GM21576 (cell line): ENCODE results near the gene UBAP1L.
"Not testable (repeated sequence)": the region's sequence is repeated elsewhere in the genome, so short reads cannot be mapped to it uniquely, and the experiment has no call there.

Source experiments
- ATAC-seq: cut with Tn5 transposase; IDR thresholded peaks from one replicate; pipeline ENCODE4 v1.9.1; 2021; ENCODE audit warnings: mild to moderate bottlenecking, moderate library complexity; ENCODE audit not compliant: unreplicated experiment

UBAP1L gene

DNA sequence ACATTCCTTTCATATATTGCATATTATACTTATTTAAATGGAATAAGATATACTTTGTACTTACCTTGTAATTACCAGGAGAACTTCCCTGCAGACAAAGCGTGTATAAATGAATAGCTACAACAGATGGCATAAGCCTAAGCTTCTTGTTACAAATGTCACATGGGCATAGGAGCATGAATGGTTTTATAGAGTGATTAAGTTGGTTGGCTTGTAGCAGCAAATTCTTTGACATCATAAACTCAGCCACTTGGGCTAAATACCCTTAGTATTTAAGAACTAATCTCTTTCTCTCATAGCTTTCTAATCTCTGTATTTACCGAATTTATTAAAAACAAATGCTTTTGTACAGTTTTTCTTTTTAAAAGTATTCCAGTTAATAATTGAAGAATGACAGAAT lies at the start of gene UBAP1L:
TSS of gene UBAP1L (minus strand) at position 115 of the 400 bp plus-strand sequence. CDS start 8,985 bp downstream, outside the sequence.
- no peak for ATAC-seq

DNA sequence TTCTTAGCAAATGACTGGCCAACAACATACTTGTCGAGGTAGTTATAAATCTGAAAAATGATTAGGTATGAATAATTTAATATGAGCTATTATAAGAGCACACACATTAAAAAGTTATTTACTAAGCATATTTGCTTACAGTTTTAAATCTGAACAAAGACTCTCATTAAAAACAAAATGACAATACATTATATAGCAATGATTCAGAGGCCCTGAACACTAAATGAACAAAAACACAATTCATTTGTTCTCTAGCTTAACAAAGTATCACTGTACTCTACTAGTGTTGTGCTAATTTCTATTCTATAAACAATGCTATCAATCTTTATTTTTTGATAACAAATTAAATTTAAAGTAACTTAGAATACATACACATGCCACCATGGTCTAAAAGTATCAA lies 49.1 kb upstream of the UBAP1L start:
- ATAC-seq, result no peak

DNA sequence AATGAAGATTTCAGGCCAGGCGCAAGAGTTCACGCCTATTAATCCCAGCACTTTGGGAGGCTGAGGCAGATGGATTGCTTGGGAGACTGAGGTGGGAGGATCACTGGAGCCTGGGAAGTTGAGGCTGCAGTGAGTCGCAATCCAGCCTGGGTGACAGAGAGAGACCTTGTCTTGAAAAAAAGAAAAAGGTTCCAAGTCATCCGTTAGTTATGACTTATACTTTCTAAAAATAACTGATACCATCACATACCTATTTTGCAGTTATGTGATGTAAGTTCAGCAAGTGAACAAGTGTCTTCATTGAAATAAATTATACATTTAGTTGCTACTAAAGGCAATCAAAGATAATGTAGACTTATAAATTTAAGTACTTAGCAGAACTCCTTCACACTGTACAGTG lies 48.0 kb upstream of the UBAP1L start:
- ATAC-seq, result no peak

DNA sequence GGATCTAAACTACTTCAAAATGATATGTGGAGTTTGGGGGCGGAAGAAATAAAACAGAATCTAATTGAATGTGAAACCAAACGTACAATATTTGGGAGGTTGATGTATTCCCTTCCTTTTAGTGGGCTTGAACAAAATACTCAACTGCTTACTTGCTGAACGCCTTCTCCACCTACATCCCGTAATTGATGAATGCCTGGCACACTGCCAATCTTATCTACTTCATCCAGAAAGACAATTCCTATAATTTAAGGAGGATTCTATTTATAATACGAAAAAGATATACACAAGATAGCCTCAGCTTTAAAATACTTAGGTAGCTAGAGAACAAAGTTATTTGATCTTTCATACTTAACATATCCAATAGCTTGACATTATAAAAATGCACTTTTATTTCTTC lies 41.7 kb upstream of the UBAP1L start:
- no peak for ATAC-seq

DNA sequence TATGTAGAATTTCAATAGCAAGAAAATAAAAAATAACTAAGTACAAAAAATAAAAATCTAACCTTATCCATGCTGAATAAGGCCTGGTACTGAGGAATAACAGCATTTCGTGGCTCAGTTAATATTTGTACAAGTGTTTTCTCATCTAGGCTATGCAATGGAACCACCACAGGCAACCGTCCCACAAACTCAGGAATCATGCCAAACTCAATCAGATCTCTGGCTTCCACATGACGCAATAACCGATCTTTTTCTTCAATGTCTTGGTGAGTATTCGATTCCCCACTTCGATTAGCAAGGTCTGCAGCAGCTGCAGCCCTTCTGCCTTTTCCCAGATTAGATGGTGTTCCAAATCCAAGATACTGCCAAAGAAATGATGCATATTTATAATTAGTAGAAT lies 39.7 kb upstream of the UBAP1L start:
- ATAC-seq, result no peak

DNA sequence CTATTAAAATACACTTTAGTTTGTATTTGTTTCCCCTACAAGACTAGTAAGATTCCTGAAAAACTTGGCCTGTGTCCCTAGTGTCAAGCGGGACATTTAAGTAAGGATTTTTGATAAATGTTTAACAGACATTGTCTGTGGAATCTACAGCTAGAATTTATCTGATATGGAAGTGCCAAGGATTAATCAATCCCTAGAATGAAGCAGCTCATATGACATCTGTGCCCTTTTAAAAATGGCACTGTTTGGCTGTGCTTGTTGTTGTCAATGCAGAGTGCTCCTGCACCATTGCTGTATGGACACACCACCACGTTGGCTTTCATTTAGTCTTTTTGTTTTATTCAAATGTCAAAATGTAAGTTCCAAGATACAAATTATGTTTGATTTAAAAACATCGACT lies 32.9 kb upstream of the UBAP1L start:
- ATAC-seq, result no peak

DNA sequence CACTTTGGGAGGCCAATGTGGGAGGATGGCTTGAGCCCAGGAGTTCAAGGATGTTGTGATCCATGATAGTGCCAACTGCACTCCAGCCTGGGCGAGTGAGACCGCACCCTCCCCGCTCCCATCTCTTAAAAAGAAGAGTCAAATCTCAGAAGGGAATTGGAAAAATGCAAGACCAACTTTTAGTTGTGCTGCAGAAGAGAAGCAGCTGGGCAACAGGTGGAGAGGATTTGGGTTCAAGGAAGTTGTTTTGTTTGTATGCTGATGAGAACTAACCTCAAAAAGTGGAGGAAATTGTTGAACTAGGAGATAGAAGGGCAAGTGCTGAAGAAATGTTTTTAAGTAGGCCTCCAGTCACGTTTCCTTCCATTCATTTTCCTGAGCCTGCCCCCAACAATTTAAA lies 31.4 kb upstream of the UBAP1L start:
- ATAC-seq, result no peak

DNA sequence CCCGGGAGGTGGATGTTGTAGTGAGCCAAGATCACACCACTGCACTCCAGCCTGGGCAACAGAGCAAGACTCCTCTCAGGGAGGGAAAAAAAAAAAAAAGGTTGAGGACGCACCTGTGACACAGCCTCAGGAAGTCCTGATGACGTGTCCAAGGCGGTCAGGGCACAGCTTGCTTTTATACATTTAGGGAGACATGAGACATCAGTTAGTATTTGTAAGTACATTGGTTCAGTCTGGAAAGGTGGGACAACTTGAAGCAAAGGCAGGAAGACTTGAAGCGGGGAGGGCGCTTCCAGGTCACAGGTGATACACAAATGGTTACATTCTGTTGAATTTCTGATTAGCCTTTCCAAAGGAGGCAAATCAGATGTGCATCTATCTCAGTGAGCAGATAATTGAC lies 23.6 kb upstream of the UBAP1L start:
- ATAC-seq, result not testable (repeated sequence)

DNA sequence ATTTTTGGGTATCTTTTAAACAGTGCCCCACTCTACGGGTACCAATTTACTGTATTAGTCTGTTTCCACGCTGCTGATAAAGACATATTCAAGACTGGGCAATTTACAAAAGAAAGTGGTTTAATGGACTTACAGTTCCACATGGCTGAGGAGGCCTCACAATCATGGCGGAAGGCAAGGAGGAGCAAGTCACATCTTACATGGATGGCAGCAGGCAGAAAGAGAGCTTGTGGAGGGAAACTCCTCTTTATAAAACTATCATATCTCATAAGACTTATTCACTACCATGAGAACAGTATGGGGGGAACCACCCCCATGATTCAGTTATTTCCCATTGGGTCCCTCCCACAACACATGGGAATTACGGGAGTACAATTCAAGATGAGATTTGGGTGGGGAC lies 22.9 kb upstream of the UBAP1L start:
- ATAC-seq, result not testable (repeated sequence)

DNA sequence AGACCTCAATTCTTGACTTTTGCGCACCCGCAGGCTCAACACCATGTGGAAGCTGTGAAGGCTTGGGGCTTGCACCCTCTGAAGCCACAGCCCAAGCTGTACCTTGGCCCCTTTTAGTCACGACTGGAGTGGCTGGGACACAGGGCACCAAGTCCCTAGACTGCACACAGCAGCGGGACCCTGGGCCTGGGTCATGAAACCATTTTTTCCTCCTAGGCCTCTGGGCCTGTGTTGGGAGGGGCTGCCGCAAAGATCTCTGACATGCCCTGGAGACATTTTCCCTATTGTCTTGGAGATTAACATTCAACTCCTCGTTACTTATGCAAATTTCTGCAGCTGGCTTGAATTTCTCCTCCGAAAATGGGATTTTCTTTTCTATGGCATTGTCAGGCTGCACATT lies 22.1 kb upstream of the UBAP1L start:
- ATAC-seq, result not testable (repeated sequence)

DNA sequence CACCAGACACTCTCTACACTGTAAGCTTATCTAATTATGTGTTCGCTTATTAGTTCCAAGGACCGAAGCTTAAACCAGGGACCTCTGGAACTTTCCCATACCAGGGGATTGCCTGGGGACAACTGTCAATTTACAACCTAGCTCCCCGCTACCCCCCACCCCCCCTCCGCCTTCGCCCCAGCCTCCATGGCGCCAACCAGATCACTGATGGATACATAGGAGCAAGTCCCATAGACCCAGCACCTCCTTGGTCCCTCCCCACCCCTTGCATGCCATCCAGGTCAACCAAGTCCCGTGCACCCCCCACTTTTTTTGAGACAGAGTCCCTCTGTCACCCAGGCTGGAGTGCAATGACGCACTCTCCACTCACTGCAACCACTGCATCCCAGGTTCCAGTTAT lies 19.5 kb upstream of the UBAP1L start:
- ATAC-seq, result no peak

DNA sequence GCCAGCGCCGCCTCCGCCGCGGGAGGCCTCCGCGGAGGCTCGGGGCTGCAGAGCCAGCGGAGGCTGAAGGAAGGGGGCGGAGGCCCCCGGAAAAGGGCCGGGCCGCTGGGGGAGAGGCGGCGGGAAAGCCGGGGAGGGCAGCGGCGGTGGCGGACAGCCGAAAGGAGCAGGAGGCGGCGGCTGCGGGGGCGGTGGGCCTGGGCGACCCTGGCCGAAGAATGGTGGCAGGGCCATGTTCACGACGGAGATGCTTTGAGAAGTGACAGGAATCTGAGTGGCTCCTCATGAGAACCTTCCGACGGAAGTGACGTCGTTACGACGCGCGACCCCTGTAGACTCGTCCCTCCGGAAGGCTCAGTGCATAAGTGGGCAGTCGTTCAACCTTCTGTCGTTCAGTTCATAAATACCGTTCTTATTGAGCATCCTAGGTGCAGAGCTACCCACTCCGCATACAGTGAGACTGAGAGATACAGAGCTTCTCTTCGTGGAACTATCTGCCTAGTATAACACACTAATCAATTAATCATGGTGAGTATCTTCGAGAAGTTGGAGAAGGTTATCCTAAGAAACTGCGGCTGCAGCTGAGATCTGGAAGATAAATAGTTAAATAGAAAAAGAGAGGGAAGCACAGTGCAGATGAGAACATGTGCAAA lies 18.7 kb upstream of the UBAP1L start, which contains the start of gene PDCD7:
TSS of gene PDCD7 (minus strand) at position 261 of the 653 bp plus-strand sequence. CDS start at position 234, 27 bp downstream.
- ATAC-seq, result peak; percentile 89

DNA sequence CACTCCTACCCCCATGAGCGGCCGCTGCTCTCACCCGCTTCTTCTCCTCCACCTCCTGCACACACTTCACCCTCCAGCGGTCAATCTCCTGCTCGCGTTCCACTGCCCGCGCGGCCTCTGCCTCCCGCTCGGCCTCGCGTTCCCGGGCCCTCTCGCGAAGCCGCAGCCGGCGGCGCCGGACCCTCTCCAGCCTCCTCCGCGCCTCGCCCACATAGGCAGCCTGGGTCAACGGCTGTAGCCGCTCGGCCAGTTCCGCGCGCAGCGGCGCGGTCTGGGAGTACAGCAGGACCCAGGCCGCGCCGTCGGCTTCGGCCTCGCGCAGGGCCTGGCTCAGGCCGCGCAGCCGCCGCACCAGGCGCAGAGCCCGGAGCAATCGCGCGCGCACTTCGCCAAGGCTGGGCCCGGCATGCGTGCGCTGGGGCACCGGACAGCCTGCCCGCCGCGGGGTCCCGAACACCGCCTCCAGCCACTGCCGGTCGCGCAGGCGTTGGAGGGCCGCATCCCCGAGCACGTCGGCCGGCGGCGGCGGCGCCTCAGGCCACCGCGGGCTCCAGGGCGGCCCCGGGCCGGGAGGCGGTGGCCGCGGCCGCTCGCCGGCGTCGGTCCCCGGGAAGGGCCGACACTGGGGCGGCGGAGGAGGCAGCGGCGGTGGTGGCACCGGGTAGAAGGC lies 18.0 kb upstream of the UBAP1L start:
- ATAC-seq, result peak; percentile 32

DNA sequence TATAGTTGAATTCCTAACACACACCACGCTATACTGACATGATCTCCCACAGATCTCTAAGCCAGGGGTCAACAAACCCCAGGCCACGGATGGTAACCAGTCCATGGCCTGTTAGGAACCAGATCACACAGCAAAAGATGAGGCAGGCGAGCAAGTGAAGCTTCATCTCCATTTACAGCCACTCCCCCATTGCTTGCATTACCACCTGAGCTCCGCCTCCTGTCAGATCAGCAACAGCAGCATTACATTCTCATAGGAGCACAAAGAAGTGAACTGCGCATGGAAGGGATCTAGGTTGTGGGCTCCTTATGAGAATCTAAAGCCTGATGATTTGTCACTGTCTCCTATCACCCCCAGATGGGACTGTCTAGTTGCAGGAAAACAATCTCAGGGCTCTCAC lies 15.9 kb upstream of the UBAP1L start:
- ATAC-seq, result no peak

DNA sequence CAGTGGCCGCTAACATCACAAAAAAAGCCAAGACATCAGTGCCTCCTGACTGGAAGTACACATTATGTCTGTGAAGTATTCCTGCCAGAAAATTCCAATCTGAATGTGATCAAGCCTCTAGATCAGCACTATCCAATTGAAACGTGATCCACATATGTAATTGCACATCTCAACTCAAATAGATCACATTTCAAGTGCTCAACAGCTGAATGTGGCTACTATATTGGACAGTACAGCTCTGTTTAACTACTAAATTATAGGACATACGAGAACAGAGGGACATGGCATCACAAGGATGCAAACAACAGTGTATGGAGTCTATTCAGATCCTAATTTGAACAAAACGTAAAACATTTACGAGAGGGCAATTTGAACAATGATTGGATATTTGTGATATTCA lies 542 bp upstream of the UBAP1L start:
- ATAC-seq, result no peak

DNA sequence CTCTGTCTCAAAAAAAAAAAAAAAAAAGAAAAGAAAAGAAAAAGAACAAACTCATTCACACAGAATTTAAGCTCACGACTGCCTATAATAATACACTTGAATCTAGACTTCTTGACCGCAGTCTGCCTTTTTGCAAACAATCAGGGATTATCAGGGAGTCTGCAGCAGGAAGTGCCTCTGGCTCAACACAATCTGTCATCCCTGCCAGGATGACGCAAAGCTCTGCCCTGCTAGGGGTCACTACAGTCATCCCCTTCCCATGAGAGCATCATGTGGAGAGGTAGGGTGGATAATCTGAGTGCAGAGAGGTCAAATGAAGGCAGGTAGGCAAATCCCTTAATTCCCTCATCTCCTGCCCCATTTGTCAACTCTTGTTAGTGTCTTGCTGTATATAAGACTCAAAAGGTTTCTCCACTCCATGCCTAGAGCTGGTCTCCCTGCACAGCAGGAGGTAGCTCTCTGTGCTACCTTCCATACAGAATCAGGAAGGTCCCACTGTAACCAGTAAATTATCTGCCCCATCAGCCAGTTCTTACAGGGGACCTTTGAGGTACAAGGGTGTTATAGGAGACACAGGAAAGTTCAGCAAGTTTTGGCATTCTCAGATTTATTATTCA lies 4.2 kb downstream of the UBAP1L start:
- no peak for ATAC-seq

DNA sequence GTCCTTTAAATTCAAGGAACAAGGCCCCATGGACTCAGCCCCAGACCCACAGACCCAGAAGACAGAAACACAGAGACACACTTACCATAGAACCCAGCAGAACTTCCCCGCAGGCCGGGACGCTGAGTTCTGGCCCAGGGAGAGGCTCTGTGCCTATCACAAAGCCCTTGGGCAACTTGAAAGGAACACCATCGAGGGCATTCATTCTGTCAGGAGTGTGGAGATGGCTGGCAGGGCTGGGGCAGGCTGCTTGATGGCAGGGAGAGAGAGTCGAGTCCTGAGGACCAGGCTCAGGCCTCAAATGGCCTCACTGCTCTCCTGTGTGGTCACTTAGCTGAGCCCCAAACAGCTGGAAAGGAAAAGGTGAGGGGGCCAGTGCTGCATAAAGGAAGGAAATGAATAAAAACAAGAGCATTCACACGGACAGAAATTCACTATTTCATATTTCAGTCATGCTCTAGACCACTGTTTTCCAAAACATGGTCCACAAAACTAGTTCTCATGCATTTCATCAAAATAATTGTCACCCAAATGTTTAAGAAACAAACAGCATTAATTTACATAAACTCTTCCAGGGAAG lies 8.9 kb downstream of the UBAP1L start:
- no peak for ATAC-seq

DNA sequence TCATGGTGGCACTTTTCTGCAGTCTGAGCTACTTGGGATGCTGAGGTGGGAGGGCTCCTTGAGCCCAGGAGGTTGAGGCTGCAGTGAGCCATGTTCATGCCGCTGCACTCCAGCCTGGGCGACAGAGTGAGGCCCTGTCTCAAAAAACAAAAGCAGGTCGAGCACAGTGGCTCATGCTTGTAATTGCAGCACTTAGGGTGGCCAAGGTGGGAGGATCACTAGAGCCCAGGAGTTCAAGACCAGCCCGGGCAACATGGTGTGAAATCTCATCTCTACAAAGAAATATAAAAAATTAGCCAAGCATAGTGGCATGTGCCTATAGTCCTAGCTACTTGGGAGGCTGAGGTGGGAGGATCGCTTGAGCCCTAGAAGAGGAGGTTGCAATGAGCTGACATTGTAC lies 10.0 kb downstream of the UBAP1L start:
- ATAC-seq, result no peak

DNA sequence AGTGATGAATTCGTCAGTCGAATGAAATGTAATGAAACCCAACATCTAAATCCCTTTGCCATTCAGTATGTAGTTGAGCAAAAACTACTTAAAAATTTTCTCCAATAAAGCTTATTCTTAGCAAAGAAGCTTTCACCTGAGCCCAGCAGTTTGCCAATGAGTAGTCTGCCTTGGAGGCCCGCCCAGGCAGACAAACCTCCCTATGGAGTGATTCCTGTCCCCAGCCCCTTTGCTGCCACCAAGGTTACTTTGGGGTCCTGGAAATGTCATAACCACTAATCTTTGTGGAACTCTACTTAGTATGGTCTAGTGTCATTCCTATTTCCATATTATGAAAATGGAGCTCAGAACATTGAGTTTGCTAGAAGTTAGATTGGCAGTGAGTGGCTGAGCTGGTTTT lies 12.1 kb downstream of the UBAP1L start:
- no peak for ATAC-seq

DNA sequence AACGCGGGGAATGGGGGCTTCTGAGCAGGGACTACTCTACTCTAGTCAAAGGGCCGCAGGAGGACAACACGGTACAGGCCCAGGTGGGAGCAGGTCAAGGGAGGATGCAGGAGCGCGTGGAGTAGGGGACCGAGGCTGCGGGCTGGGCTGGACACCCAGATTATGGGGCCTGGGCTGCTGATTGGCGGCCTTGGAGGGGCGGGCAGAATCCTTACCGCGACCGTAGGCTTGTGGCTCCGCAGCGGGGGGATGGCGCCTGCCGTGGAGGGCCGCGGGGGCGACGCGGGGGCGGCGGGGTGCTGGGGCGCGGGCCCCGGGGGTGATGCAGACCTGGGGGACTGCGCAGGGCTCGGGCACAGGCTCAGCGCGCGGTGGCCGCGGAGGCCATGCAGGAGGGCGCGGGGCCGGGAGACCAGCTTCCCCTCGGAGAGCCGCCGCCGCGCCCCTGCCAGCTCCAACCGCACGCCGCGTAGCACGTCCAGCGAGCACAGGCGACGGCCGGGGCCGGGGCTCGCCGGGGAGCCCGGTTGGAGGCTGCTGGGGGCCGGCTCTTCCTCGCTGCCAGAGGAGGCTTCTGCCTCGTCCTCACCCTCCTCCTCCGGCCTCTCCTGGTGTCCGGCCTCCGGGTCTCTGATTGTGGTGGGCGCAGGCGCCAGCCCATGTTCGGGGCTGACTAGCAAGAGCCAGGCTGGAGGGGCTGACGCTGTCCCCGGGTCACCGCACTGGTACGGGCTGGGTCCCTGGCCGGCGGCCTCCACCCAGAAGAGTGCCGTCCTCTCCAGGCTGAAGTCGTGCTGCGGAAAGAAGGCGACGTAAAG lies 12.9 kb downstream of the UBAP1L start:
- no peak for ATAC-seq

DNA sequence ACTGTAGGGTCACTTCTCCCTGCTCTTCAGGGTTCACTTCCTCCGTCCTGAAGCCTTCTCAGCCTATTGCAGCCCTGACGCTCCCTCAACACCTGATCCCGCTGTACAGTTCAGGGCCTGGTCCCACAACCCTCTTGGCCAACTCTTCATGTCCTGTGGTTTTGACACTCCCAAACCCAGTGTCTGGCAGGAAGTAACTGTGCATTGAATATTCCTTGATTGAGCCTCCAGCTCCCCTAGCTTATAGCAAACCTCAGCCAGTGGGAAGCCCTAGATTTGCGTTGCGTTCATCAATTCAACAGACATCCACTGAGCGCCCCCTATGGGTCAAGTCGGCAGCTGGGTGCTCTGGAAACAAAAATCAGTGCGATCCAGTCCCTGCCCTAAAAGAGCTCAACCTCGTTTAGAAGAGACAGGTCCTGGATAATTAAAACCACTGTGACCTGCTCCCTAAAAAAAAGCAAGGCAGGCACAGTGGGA lies 13.5 kb downstream of the UBAP1L start:
- ATAC-seq, result no peak
